Spleen (tissue), 7 donors: ENCODE results near the gene PYGB.

Experiments used
- CTCF ChIP-seq, 11 experiments: fragments of 200-600 bp in 7 of 11; fragments of 450-650 bp in 4 of 11; sonication (generic) in 4 of 11; IDR thresholded peaks in 8 of 11; conservative IDR thresholded peaks in 3 of 11; 1 replicate in 7 of 11; 2 replicates in 4 of 11; pipeline versions ENCODE4 v1.4.0 to v1.8.0; 2016 to 2021; ENCODE audit warnings: antibody characterized with exemption in 11 of 11, inconsistent platforms in 4 of 11, mild to moderate bottlenecking in 1 of 11
- POLR2A ChIP-seq, 3 donors: fragments of 450-650 bp; IDR thresholded peaks; one replicate each; pipeline ENCODE4 v1.5.1; 2017; ENCODE audit warnings: antibody characterized with exemption in 3 of 3, mild to moderate bottlenecking in 1 of 3
- POLR2AphosphoS5 ChIP-seq, 3 donors: sonication (generic); formaldehyde crosslinking; IDR thresholded peaks; one replicate each; pipeline ENCODE4 v1.5.1; 2017; ENCODE audit warnings: antibody characterized with exemption in 3 of 3
- donor health status: DM: no; HTN: no; CAD: no; lungs with moderate emphysema.
- donor health status: DM: no; HTN: no; CAD: no.
- donor health status: DM: no; HTN: no; CAD: no.

- TF ChIP-seq POLR2AphosphoS5 (IDR thresholded peaks at IDR 0.05): no peak
- no peak for TF ChIP-seq POLR2A (IDR thresholded peaks at IDR 0.05)
- no peak for TF ChIP-seq CTCF (IDR thresholded peaks at IDR 0.05 in 8 of 11, conservative IDR thresholded peaks at IDR 0.05 in 3 of 11)
Measured at GRCh38 chr20:25287631-25288290, 39.9 kb downstream of the PYGB start.
